ENCODE results near the gene CDC7. TPM values are rescaled to one million over a fixed set of nuclear protein-coding genes. Genes with fewer than 3 reads are reported as not detected.

The CDC7 gene
- total RNA-seq, 2 experiments from 2014 or later, result 35.8 to 54.5 TPM

- H4K20me1 ChIP-seq (ENCODE audit: insufficient read depth, low read length), result no peaks in the 10 kb centered on the region
- no peaks in the 10 kb centered on the region for H3K36me3 ChIP-seq (ENCODE audit: insufficient read depth, low read length)
- peaks cover 22% of the 10 kb centered on the region for H3K4me1 ChIP-seq (ENCODE audit: insufficient read depth, low read length, poor library complexity, severe bottlenecking)
- intact Hi-C loops (cut with micrococcal nuclease; ENCODE audit: unreplicated experiment), result no loop called here
- no peak overlapping the region for H3K4me2 ChIP-seq (ENCODE audit: low read length)
- ChIA-PET POLR2A (interaction anchor here (0.6 kb wide), 1 partner anchor 81 kb away, joined by 4 read pairs; no protein-coding TSS in a partner anchor), CTCF (ENCODE audit: unreplicated experiment) (no interaction called here)
- H2AFZ ChIP-seq (ENCODE audit: low read length), result peak overlapping the region; percentile 23; the same call in 1 of the 2 replicates
- no peak for TF ChIP-seq EZH2phosphoT487 (IDR thresholded peaks at IDR 0.05; ENCODE audit: borderline replicate concordance, low read depth, low read length)
- TF ChIP-seq, protein P1, sequence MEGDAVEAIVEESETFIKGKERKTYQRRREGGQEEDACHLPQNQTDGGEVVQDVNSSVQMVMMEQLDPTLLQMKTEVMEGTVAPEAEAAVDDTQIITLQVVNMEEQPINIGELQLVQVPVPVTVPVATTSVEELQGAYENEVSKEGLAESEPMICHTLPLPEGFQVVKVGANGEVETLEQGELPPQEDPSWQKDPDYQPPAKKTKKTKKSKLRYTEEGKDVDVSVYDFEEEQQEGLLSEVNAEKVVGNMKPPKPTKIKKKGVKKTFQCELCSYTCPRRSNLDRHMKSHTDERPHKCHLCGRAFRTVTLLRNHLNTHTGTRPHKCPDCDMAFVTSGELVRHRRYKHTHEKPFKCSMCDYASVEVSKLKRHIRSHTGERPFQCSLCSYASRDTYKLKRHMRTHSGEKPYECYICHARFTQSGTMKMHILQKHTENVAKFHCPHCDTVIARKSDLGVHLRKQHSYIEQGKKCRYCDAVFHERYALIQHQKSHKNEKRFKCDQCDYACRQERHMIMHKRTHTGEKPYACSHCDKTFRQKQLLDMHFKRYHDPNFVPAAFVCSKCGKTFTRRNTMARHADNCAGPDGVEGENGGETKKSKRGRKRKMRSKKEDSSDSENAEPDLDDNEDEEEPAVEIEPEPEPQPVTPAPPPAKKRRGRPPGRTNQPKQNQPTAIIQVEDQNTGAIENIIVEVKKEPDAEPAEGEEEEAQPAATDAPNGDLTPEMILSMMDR (conservative IDR thresholded peaks at IDR 0.05; ENCODE audit: low read length), result no peak
- no peak for DNase-seq (ENCODE audit: low spot score)
- H3K9me2 ChIP-seq (ENCODE audit: insufficient read depth, low read length), result no peaks in the 10 kb centered on the region
- H3K27ac ChIP-seq (ENCODE audit: low read depth, low read length, poor library complexity, severe bottlenecking), result no peak overlapping the region
- no peaks in the 10 kb centered on the region for H3K9me3 ChIP-seq (ENCODE audit: low read length)
- no TSS peak for BruUV-seq (replicated peaks)
- H3K79me2 ChIP-seq (ENCODE audit: insufficient read depth, low read depth, low read length), result no peaks in the 10 kb centered on the region
- no peak overlapping the region for H3K4me3 ChIP-seq (ENCODE audit: low read depth, low read length, poor library complexity, severe bottlenecking)
Measured at GRCh38 chr1:91569411-91570119, 68.9 kb downstream of the CDC7 start.

DNA sequence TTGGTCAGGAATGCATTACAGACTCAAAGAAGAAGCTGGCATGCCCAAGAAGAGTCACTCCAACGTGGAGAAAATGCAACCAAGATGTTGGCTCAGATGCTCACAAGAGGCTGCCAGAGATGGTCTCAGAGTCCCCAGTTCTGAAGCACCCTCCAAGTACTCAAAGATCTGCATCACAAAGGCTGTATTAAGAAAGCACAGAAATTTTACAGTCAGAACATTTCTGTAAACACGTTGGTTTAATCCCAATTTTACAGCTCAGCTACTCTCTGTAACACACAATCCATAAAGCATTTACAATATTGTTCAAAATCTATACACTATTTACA, 69.4 kb downstream of the CDC7 start:
- CTCF ChIA-PET (ENCODE audit: unreplicated experiment), result no interaction called here
- Histone ChIP-seq H3K79me2 (ENCODE audit: insufficient read depth, low read depth, low read length) (no peaks in the 10 kb centered on the region), H3K27ac (ENCODE audit: low read depth, low read length, poor library complexity, severe bottlenecking) (no peak overlapping the region), H2AFZ (ENCODE audit: low read length) (no peak overlapping the region), H3K4me1 (ENCODE audit: insufficient read depth, low read length, poor library complexity, severe bottlenecking) (peaks cover 27% of the 10 kb centered on the region), H3K9me3 (ENCODE audit: low read length) (no peaks in the 10 kb centered on the region), H3K36me3 (ENCODE audit: insufficient read depth, low read length) (no peaks in the 10 kb centered on the region), H3K4me3 (ENCODE audit: low read depth, low read length, poor library complexity, severe bottlenecking) (no peak overlapping the region), H4K20me1 (ENCODE audit: insufficient read depth, low read length) (no peaks in the 10 kb centered on the region), H3K9me2 (ENCODE audit: insufficient read depth, low read length) (no peaks in the 10 kb centered on the region), H3K4me2 (ENCODE audit: low read length) (no peak overlapping the region)
- intact Hi-C loops (cut with micrococcal nuclease; ENCODE audit: unreplicated experiment), result no loop called here
- TF ChIP-seq, protein P1 (conservative IDR thresholded peaks at IDR 0.05; ENCODE audit: low read length), result no peak
- TF ChIP-seq EZH2phosphoT487 (IDR thresholded peaks at IDR 0.05; ENCODE audit: borderline replicate concordance, low read depth, low read length), result no peak
- no peak for DNase-seq (ENCODE audit: low spot score)
- BruUV-seq (replicated peaks), result no TSS peak
- POLR2A ChIA-PET, result no interaction called here

DNA sequence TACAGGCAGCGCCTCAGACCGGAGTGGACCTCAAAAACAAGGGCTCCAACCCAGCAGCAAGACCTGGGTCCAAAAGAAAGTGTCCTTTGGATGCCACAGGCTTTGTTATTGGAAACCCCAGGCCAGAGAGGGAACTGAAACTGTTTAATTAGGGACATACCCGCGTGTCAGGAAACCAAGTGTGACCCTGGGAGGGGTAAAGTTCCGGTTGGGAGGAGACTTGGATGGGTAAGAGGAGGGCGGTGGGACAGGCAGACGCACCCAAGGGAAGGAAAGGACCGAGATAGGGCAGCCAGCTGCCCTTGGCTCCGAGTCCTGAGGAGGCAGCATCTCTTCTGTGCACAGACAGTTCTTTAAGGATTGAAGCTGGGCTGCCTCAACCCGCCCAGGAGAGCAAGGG, 71.4 kb downstream of the CDC7 start:
- TF ChIP-seq, protein P1 (conservative IDR thresholded peaks at IDR 0.05; ENCODE audit: low read length), result no peak
- no peak for TF ChIP-seq EZH2phosphoT487 (IDR thresholded peaks at IDR 0.05; ENCODE audit: borderline replicate concordance, low read depth, low read length)
- BruUV-seq (replicated peaks), result no TSS peak
- H3K9me2 ChIP-seq (ENCODE audit: insufficient read depth, low read length), result no peaks in the 10 kb centered on the region
- peak overlapping the region; percentile 14 for H3K4me3 ChIP-seq (ENCODE audit: low read depth, low read length, poor library complexity, severe bottlenecking)
- no peaks in the 10 kb centered on the region for H3K36me3 ChIP-seq (ENCODE audit: insufficient read depth, low read length)
- H3K4me1 ChIP-seq (ENCODE audit: insufficient read depth, low read length, poor library complexity, severe bottlenecking), result peaks cover 46% of the 10 kb centered on the region
- peak; percentile 67 for DNase-seq (ENCODE audit: low spot score)
- H3K79me2 ChIP-seq (ENCODE audit: insufficient read depth, low read depth, low read length), result no peaks in the 10 kb centered on the region
- peak overlapping the region; percentile 49 for H3K4me2 ChIP-seq (ENCODE audit: low read length)
- CTCF ChIA-PET (ENCODE audit: unreplicated experiment), result no interaction called here
- H4K20me1 ChIP-seq (ENCODE audit: insufficient read depth, low read length), result no peaks in the 10 kb centered on the region
- POLR2A ChIA-PET, result interaction anchor here (1.2 kb wide), 1 partner anchor 11 kb away, joined by 3 read pairs; no protein-coding TSS in a partner anchor
- peak overlapping the region; percentile 74; the same call in 1 of the 2 replicates for H2AFZ ChIP-seq (ENCODE audit: low read length)
- H3K9me3 ChIP-seq (ENCODE audit: low read length), result no peaks in the 10 kb centered on the region
- intact Hi-C loops (cut with micrococcal nuclease; ENCODE audit: unreplicated experiment), result no loop called here
- peak overlapping the region; percentile 17 for H3K27ac ChIP-seq (ENCODE audit: low read depth, low read length, poor library complexity, severe bottlenecking)

All from OCI-LY7 (cell line).